Measurements from ENCODE around the gene HNF1B.

The HNF1B gene

DNA sequence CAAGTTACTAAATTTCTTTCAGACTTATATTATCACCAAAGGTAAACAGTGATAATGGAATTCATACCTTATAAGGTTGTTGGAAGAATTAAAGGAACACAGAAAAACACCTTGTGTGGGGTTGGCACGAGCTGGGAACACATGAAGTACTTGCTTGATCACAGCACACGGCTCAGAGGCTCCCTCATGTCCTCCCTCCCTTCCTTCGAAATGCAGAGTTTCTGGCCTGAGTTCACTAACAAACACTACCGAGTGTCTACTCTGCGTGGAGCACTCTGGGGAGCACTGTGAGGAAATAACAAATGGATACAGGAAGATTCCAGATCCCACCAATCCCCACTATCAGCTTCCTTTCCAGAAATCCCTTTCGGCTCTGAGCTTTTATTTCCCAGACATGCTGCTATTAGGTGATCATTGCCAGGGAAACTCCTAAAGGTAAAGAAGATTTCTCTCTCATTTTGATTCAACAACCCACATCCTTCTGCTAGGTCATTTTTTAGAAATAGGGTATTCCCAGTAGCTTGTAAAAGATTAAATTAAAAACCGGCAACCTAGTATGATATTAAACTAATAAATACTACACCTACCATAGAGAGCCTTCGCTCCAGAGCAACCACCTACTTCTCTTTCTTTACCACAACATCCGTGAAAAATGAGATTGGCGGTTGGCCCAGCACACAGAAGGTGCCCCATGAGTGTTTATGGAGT lies 6.1 kb upstream of the HNF1B start:
- no peak for DNase-seq (ENCODE audit: low read depth in 2 of 2)
- H3K4me3 ChIP-seq (replicated peaks in 1 of 2; ENCODE audit: low read depth in 2 of 2, low read length in 2 of 2): no peak overlapping the region
- no peak for TF ChIP-seq CTCF (IDR thresholded peaks at IDR 0.05; ENCODE audit: low read depth, low read length)

DNA sequence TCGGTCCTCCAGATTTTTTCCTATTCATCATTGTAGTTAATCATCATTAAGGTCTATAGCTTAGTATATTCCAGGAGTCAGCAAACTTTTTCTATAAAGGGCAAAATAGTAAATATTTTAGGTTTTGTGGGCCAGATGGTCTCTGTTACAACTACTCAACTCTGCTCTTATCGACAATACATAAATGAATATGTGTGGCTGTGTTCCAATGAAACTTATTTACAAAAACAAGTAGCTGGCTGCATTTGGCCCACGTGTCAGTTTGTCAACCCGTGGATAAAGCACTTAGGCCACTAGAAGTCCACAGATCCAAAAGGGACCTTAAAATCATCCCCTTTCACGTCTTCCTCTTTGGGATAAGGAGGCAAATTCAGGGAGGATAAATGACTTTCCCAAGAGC lies 5.4 kb upstream of the HNF1B start:
- no peak for DNase-seq (ENCODE audit: low read depth in 2 of 2)
- TF ChIP-seq CTCF (IDR thresholded peaks at IDR 0.05; ENCODE audit: low read depth, low read length): no peak
- H3K4me3 ChIP-seq (replicated peaks in 1 of 2; ENCODE audit: low read depth in 2 of 2, low read length in 2 of 2): no peak overlapping the region

DNA sequence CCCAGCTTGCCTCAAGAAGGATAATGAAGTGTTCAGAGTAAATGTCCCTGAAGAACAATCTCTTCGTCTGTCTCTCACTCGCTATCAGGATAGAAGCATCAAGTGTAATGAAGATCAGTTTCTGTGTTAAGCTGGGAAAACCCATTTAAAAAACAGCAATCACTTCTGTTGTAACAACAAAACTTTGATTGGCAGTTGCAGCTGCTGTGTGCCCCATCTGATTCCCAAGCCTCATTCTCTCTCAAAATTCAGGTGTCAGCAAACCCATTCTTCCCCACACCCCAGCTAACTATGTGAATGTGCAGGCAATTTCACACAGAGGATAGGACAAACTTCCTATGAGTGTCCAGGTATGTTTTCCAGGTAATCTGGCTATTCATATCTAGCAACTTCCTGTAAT lies 2.4 kb upstream of the HNF1B start:
- DNase-seq (ENCODE audit: low read depth in 2 of 2): no peak
- no peak for TF ChIP-seq CTCF (IDR thresholded peaks at IDR 0.05; ENCODE audit: low read depth, low read length)
- H3K4me3 ChIP-seq (replicated peaks in 1 of 2; ENCODE audit: low read depth in 2 of 2, low read length in 2 of 2): no peak overlapping the region

DNA sequence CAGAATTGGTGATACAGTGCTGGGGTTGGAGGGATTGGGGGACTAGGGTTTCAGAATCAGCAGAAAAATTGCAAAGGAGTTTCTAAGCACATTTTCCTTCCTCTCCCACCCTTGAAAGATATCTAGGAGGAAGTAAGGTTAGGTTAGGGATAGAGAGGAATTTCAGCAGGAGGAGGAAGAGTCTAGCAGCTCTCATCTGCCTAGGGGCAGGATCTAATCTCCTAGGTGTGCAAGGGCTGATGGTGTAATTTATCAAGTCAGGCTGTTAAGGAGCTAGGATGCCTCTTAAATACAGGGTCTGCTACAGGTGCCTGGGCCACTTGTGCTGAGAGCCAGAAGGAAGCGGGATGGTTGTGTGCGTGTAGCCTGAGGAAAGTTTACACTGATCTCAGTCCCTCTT lies 1.8 kb upstream of the HNF1B start:
- DNase-seq (ENCODE audit: low read depth in 2 of 2): no peak
- TF ChIP-seq CTCF (IDR thresholded peaks at IDR 0.05; ENCODE audit: low read depth, low read length): no peak
- H3K4me3 ChIP-seq (replicated peaks in 1 of 2; ENCODE audit: low read depth in 2 of 2, low read length in 2 of 2): no peak overlapping the region

DNA sequence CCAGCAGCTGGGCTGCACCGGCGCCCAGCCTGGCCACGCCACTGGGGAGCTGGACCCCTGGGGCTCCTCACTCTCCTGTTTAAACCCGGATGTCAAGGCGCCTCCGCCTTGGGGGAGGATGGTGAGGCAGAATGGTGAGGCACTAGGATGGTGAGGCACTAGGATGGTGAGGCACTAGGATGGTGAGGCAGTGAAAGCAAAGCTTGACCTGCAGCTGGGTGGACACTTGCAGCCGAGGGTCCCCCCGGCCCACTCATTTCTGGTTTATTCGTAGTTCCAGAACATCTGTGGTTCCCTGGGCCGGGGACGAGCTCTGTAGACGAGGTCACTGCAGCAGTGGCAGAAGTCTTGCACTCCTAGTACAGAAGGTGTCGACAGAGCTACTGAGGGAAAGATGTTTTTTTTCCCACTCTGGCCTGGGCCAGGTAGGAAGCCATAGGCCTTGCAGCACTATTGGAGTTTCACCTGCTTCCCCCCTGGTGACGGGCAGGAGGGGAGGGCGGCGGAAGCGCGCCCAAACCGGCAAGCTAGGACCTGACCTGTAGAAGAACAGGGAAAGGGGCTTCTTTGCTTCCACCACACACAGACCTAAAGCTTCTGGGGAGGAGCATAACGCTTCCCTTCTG lies 1.1 kb upstream of the HNF1B start:
- TF ChIP-seq CTCF (IDR thresholded peaks at IDR 0.05; ENCODE audit: low read depth, low read length): no peak
- DNase-seq (ENCODE audit: low read depth in 2 of 2): no peak
- no peak overlapping the region for H3K4me3 ChIP-seq (replicated peaks in 1 of 2; ENCODE audit: low read depth in 2 of 2, low read length in 2 of 2)

DNA sequence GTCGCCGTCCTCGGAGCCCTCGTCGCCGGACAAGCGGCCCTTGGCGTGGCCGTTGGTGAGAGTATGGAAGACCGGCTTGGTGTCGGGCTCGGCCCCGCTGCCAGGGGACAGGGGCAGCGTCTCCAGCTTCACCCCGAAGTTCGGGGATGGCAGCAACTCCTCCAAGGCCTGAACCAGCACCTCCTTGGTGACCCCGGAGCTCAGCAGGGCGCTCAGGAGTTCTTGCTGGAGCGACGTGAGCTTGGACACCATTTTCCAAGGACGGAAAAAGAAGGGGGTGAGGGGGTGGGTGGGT lies 279 bp downstream of the HNF1B start:
- TF ChIP-seq CTCF (IDR thresholded peaks at IDR 0.05; ENCODE audit: low read depth, low read length): no peak
- H3K4me3 ChIP-seq (replicated peaks in 1 of 2; ENCODE audit: low read depth in 2 of 2, low read length in 2 of 2): no peak overlapping the region
- no peak for DNase-seq (ENCODE audit: low read depth in 2 of 2)
